ENCODE measurements around the gene NAA25. TPM values are rescaled to one million over a fixed set of nuclear protein-coding genes. Genes with fewer than 3 reads are reported as not detected.

Gene NAA25
- 13.2 TPM for polyA plus RNA-seq (2013, experiment 1 of 2; ENCODE audit: insufficient read length)
- 14.1 TPM for polyA plus RNA-seq (2013, experiment 2 of 2; ENCODE audit: insufficient read length)

DNA sequence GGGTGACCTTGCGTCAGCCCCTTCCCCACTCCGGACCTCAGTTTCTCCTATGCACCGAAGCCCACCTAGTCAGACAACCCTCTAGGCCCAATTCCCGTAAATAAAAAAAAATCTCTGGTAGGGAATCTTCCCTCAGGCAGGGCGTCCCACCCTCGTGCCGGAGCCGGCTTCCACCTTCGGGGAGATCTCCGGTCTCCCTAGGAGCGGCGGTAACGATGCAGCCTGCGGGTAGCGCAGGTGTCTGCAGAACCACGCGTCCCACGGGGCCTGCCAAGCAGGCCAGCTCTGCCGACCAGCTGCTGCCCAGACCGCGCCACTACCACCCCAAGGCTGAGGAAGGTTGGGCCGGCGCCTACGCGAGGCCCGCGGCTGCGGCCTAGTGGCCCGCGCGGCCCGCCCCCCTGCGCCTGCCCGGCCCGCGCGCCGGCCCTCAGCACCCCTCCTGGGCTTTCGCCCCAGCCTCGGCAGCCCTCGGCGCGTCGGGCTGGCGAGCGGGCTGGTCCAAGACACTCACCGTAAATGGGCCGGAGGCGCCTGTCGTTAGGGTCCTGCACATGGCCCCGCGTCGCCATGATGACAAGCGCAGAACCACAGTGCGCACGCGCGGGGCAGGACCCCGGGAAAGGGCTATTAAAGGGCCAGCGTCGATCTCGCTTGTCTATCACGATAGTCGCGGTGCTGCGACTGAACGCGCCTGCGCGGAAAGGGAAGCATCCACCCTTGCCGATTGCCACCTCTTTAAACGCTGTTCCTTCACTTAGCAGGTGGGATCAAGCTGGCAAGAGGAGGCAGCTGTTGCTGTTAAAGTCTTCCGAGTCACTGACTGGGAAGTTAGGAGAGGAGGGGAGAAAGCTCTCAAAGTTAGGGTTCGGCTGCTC, at the start of gene NAA25:
TSS of gene NAA25 (minus strand) at position 582 of the 878 bp plus-strand sequence. CDS start at position 572, 10 bp downstream.
- DNase-seq: peak; percentile 89

GRCh38 chr12:112153893-112154219, 45.3 kb upstream of the NAA25 start:
- no peak for DNase-seq

DNA sequence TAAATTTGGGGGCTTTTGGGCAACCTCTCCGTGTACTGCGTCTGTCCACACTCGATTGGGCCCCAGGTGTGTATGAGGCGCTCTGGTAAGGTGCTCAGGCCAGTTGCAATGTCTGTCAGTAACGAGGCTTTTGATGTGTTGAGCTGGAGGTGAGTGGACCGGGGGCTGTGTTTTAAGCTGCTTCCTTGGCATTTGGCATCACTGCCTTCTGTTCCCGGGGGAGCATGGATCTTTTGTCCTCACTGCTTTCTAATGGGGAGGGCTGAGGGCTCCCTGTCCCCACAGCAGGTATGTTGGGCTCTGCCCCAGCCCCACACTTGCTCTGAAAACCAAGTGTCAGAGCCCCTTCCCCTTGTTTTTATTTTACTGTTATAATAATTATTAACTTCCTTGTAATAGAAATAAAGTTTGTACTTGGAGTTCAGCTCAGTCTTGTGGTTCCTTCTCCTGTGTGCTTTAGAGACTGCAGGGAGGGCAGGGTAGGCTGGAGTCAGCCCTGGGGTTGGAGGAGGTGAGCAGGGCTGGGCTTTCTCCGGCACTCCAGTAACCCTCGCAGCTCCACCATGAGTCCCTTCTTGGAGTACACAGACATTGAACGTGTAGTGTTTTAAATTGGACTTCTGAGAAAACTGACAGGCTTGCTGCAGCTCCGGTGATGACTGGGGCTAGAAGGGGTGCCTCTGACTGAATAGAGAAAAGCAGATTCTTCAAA, 44.8 kb upstream of the NAA25 start:
- no peak for DNase-seq

DNA sequence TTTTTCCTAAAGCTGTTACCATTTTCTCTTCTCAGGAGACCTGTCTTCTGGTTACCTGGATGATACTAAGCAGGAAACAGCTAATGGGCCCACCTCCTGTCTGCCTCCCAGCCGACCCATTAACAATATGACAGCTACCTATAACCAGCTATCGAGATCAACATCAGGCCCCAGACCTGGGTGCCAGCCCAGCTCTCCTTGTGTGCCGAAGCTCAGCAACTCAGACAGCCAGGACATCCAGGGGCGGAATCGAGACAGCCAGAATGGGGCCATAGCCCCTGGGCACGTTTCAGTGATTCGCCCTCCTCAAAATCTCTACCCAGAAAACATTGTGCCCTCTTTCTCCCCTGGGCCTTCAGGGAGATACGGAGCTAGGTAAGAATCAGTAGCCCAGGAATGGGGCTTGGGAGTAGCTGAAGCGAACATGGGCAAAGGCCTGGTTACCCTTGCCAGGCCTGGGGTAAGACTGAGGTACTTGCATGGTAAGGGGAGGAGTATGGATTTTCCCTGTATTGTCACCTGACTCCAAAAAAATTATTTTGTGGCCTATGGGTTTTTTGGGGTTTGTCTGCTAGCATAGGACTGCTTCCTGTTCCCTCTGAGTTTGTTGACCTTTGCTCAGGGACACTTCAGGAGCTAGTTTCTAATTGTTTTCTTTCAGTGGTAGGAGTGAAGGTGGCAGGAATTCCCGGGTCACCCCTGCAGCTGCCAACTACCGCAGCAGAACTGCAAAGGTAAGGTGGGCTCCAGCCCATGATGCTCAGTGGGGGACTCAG, 43.4 kb upstream of the NAA25 start:
- no peak for DNase-seq

- no peak for DNase-seq
Measured at GRCh38 chr12:112149596-112149995, 41.0 kb upstream of the NAA25 start.

DNA sequence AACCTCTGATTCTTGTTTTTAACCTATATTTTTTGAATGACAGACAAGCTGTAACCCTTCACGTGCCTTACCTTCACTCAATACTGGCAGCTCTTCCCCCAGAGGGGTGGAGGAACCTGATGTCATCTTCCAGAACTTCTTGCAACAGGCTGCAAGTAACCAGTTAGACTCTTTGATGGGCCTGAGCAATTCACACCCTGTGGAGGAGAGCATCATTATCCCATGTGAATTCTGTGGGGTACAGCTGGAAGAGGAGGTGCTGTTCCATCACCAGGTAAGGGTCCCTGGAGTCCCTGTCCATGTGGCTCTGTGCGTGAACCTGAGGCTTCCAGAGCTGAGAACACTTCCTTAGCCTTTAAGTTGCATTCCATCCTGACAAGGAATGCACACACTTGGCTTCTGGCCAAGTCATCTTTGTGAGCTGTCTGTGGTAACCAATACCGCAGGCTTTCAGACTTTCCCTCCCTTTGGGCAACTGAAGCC, 39.5 kb upstream of the NAA25 start:
- peak; percentile 87 for DNase-seq

GRCh38 chr12:112146123-112146522, 37.5 kb upstream of the NAA25 start:
- no peak for DNase-seq

DNA sequence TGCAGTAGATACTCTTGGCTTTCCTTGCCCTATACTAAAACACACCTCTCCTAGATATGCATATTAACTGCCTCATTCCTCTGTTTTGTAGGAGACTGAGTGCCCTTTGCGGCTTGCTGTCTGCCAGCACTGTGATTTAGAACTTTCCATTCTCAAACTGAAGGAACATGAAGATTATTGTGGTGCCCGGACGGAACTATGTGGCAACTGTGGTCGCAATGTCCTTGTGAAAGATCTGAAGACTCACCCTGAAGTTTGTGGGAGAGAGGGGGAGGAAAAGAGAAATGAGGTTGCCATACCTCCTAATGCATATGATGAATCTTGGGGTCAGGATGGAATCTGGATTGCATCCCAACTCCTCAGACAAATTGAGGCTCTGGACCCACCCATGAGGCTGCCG, 32.1 kb upstream of the NAA25 start:
- DNase-seq: no peak

GRCh38 chr12:112134731-112135130, 26.1 kb upstream of the NAA25 start:
- DNase-seq: no peak

- no peak for DNase-seq
Measured at GRCh38 chr12:112133418-112133817, 24.8 kb upstream of the NAA25 start.

DNA sequence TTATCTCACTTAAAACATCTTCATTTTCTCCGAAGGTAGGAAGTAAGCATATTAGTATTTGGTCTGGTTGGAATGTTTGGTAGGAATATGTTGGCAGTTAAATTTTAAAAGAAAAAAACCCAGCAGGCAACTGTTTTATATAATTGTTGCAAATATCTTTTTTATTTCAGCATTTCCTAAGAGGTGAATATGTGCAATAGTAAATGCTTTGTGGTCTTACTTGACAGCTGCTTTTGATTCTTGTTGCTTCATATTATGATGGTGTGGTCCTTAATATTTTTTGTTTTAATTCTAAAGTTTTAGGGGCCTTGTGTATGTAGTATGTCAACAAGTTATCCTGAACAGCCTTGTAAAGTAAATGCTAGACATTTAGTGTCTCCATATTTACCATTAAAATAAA, 23.1 kb upstream of the NAA25 start:
- no peak for DNase-seq

GRCh38 chr12:112130441-112130998, 21.9 kb upstream of the NAA25 start:
- DNase-seq: no peak

DNA sequence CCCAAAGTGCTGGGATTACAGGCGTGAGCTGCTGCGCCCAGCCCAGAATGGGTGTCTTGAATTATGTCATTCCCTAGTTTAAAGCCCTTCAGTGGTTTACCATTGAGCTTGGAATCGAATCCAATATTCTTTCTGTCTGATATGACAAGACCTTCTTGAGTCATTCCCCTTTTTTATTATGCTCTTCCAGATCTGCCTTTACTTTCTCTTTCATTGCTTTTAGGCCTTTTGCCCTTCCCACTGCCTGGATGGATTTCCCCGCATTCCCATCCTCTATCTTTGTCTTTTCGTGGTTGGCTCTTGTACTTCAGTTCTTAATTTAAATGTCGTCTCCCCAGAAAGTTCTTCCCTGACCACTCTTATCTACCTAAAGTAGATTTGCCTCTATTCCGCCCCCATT, 18.3 kb upstream of the NAA25 start:
- no peak for DNase-seq

DNA sequence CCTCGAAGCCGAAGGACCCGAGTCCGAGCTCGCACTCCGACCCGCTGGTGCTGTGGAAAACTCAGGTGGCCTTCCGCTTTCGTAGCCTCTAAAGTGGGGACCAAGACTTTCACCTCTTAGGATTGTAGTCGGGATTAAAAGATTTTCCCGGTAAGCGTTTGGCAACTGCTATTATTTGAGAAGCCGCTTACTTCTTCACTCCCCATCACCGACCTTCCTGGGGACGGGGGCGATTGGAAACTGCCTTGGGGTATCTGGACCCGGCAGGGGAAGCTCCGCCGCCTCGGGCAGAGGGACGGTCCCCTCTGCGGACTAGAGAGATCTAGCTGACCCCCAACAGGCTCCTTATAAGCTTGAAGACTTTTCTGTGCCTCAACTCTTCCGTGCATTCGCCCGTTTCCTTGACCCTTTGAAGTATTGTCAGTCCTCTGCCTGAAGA, 17.4 kb upstream of the NAA25 start:
- no peak for DNase-seq

DNA sequence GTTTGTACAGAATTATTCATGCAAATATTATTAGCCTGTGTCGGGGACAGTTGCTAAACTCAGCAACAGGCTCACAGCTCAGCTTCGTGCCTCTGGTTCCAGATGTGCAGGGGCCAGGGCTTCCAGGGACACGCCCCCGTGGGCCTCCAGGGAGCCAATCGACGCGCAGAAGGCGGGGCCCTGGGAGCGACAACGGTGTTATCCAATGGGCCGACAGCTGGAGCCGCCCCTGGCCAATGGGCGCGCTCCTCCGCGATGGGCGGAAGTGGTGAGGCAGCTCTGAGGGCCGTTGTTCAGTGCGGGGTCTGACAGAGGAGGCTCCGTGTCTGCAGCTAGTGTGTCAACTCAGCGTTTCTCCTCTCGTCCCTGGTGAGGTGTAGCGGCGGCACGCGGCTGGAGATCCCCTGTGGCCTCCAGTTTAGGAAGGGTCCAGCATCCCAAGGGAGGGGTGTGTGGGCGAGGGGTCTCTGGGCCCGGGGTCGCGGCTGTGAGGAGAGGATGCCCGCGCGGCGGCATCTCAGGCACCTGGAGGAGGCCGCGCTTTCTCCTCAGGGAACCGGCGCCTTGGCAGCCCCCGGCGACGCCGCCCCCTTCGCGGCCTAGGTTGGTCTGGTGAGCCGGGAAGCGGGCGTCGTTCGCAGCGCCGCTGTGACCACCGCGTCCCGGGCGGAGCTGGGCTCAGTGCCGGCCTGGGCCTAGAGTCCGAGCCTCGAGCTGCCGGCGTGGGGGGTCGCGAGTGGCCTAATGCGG, 16.8 kb upstream of the NAA25 start, which contains the start of gene TRAFD1:
TSS of gene TRAFD1 (plus strand) at position 311 of the 750 bp plus-strand sequence. CDS start 4,963 bp downstream, outside the sequence.
- DNase-seq: peak; percentile 96

- no peak for DNase-seq
Measured at GRCh38 chr12:112124918-112125249, 16.3 kb upstream of the NAA25 start.

GRCh38 chr12:112122823-112123690, 14.5 kb upstream of the NAA25 start:
- peak; percentile 64 for DNase-seq

DNA sequence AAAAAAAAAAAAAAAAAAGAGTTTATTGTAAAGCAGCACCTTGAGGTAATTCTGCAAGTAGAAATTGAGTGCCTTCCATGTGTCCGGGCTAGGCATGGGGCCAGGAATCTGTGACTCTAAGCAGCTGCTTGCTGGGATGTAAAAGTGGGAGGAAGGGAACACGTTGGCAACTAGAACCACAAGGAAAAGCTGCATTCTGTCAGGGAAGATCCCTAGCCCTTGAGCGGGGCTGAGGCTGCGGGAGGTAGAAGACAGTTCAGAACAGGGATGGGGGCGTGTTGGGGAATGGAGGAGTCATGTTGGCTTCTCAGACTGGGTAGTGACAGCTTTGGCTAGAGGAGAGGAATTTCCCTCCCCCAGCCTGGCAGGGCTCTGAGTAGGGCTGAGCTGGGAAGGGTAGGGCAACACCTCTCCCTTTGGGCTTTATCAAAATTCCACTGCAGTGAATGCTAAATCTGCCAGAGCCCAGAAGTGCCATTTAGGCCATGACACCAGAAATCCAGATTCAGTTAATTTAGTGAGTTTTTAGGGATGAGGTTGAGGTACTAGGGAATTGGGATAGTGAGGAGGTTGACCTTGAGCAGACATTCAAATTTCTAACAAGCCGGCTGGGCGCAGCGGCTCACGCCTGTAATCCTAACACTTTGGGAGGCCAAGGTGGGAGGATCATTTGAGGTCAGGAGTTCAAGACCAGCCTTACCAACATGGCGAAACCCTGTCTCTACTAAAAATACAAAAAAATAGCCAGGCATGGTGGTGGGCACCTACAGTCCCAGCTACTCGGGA, 13.4 kb upstream of the NAA25 start:
- peak; percentile 85 for DNase-seq

DNA sequence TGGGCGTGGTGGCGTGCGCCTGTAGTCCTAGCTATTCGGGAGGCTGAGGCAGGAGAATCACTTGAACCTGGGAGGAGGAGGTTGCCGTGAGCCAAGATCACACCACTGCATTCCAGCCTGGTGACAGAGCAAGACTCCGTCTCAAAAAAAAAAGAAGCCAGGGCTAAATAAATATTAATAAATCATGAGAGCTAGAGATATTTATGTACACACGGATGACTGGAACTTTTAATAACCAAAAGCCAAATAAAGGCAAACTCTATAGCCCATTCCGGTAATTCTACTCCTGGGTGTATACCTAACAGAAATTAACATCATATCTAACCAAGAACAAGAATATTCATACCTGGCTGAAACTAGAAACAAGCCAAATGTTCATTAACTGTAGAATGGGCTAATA, 9.1 kb upstream of the NAA25 start:
- DNase-seq: no peak
